ENCODE results near the gene CCDC127.

CCDC127 gene

DNA sequence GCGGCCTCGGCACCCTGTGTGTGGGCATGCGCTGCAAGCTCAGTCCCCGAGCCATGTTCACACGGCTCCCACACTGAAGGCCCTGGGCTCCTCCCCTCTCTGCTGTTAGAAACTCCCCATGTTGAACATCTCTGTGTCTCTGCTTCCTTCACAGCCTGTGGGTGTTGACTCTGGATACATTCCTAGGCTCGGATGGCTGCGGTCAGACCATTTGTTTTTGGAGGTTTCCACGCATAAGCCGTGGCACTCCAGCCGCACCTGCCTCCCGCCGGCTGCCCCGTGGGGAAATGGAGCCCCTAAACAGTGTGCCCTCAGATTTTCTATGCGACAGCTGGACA is 57.8 kb downstream of the CCDC127 start:
- no peak for ATAC-seq

DNA sequence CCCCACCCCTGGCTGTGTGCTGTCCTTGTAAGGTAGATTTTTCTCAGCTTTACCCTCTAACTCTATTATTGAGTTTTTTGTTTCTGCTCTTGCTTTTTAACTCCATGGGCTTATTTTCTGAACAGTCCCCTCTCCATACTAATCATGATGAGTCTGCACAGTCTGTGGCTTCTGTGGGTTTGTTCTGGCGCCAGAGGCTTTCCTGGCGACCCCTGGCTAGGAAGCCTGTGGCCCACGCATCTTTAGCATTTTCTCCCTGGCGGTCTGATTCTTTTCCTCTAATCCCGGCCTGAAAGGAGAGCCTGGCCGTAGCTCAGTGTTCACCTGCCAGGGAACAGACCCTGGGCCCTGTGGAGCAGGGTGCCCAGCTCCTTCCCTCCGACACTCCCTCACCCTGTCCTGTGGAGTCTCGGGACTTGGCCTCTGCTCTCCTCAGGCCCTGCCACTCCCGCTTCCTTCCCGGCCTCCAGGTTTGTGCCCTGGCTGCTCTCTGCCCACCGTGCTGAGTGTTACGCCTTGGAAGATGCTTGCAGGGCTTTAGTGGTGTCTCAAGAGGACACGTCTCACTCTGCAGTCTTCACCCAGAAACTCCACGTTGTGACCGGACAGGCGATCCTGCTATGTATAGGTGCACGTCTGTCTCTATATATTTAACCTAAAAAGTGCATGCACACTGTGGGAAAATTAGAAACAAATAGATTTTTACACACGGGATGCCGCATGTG is 58.3 kb downstream of the CCDC127 start:
- ATAC-seq, result no peak
- TF ChIP-seq, protein P1, sequence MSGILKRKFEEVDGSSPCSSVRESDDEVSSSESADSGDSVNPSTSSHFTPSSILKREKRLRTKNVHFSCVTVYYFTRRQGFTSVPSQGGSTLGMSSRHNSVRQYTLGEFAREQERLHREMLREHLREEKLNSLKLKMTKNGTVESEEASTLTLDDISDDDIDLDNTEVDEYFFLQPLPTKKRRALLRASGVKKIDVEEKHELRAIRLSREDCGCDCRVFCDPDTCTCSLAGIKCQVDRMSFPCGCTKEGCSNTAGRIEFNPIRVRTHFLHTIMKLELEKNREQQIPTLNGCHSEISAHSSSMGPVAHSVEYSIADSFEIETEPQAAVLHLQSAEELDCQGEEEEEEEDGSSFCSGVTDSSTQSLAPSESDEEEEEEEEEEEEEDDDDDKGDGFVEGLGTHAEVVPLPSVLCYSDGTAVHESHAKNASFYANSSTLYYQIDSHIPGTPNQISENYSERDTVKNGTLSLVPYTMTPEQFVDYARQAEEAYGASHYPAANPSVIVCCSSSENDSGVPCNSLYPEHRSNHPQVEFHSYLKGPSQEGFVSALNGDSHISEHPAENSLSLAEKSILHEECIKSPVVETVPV (CRISPR knock-in tag; IDR thresholded peaks at IDR 0.05), result no peak
- TF ChIP-seq OSR1 (CRISPR knock-in tag; IDR thresholded peaks at IDR 0.05) (no peak), CSDC2 (CRISPR knock-in tag; IDR thresholded peaks at IDR 0.05) (no peak), ZFP30 (CRISPR knock-in tag; IDR thresholded peaks at IDR 0.05) (no peak), GLIS3 (CRISPR knock-in tag; IDR thresholded peaks at IDR 0.05) (no peak)

More for the DNA sequence above, 57.8 kb downstream of the CCDC127 start:
- TF ChIP-seq ARNTL (CRISPR knock-in tag; IDR thresholded peaks at IDR 0.05; ENCODE audit: borderline replicate concordance, low read depth) (no peak), CSDC2 (CRISPR knock-in tag; IDR thresholded peaks at IDR 0.05) (no peak)
- TF ChIP-seq, protein P1 (CRISPR knock-in tag; IDR thresholded peaks at IDR 0.05), result no peak

DNA sequence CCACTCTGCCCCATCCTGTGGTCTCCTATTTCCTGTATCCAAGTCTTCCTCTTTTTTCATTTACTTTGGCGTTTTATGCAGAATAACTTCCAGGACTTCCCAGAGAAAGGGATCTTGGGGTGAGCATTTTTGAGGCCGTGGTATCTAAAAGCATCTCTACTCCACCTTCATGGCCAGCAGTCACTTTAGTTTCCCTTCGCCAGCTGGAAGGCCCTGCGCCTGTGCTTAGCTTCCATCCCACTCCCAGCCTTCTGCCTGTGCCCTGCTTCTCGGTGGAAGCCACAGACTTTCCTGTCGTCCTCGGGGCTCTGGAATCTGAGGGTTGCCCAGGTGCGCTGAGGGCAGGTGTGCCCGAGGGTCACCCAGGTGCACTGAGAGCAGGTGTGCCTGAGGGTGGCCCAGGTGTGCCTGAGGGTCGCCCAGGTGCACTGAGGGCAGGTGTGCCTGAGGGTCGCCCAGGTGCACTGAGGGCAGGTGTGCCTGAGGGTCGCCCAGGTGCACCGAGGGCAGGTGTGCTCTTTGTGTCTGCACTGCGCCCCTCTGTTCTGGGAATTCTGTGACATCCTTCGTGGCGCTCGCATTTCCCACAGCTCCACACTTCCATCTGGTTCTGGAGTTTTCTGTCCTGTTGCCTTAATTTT is 59.0 kb downstream of the CCDC127 start:
- no peak for ATAC-seq
- no peak for TF ChIP-seq ZNF70 (CRISPR knock-in tag; IDR thresholded peaks at IDR 0.05)
- TF ChIP-seq, protein P2, sequence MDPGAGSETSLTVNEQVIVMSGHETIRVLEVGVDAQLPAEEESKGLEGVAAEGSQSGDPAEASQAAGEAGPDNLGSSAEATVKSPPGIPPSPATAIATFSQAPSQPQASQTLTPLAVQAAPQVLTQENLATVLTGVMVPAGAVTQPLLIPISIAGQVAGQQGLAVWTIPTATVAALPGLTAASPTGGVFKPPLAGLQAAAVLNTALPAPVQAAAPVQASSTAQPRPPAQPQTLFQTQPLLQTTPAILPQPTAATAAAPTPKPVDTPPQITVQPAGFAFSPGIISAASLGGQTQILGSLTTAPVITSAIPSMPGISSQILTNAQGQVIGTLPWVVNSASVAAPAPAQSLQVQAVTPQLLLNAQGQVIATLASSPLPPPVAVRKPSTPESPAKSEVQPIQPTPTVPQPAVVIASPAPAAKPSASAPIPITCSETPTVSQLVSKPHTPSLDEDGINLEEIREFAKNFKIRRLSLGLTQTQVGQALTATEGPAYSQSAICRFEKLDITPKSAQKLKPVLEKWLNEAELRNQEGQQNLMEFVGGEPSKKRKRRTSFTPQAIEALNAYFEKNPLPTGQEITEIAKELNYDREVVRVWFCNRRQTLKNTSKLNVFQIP (CRISPR knock-in tag; IDR thresholded peaks at IDR 0.05; ENCODE audit: borderline replicate concordance, low read depth), result no peak
- TF ChIP-seq, protein P3, sequence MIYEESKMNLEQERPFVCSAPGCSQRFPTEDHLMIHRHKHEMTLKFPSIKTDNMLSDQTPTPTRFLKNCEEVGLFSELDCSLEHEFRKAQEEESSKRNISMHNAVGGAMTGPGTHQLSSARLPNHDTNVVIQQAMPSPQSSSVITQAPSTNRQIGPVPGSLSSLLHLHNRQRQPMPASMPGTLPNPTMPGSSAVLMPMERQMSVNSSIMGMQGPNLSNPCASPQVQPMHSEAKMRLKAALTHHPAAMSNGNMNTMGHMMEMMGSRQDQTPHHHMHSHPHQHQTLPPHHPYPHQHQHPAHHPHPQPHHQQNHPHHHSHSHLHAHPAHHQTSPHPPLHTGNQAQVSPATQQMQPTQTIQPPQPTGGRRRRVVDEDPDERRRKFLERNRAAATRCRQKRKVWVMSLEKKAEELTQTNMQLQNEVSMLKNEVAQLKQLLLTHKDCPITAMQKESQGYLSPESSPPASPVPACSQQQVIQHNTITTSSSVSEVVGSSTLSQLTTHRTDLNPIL (CRISPR knock-in tag; IDR thresholded peaks at IDR 0.05; ENCODE audit: low read depth), result no peak
- TF ChIP-seq PPARA (CRISPR knock-in tag; IDR thresholded peaks at IDR 0.05; ENCODE audit: borderline replicate concordance), result no peak

DNA sequence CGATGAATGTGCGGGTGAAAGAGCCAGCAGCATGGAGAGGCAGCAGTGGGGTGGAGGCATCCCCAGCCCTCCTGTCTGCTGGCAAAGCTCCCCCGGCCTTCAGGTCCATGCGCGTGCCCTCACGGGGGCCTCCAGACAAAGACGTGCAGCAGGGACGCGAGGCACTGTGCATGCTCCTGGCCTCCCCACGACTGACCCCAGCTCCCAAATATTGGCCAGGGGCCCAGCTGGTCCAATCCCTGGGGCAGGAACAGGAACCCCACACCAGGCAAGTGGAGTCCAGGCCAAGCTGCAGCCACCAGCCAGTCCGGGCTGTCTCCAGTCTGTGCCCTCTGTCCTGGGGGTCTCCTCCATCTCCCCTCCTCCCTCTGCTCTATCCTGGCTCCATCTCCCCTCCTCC is 60.2 kb downstream of the CCDC127 start:
- no peak for TF ChIP-seq RARB (CRISPR knock-in tag; IDR thresholded peaks at IDR 0.05)
- no peak for TF ChIP-seq ZC3H10 (CRISPR knock-in tag; IDR thresholded peaks at IDR 0.05)
- TF ChIP-seq, protein P1 (CRISPR knock-in tag; IDR thresholded peaks at IDR 0.05), result no peak
- TF ChIP-seq ZFP3 (CRISPR knock-in tag; IDR thresholded peaks at IDR 0.05), result no peak
- ATAC-seq, result no peak

DNA sequence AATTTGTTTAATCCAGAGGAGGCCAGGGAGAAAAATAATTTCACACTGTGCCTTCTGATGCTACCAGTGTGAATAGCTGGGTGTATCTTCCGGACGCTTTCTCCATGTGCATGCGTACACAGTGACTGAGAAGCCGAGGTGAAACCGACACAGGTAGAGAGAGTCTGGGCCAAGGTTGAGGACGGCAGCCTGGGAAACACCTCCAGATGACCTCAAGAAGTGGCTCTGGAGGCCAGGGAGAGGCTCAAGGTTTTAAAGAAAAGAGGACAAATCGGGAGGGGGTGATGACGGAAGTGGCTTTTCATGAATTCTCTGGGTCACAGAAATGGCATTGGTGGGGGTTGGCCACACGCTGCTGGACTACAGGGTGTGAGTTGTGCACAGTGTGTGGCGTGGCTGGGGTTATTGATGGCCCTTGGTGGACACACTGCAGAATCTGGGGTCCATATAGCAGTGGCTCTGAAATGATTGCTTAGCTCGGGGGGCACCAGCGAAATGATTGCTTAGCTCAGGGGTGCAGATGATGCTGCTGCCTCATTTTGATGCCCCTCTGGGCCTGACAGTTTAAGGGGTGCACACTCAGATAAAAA is 60.7 kb downstream of the CCDC127 start:
- no peak for TF ChIP-seq BACH2 (CRISPR knock-in tag; IDR thresholded peaks at IDR 0.05; ENCODE audit: borderline replicate concordance)
- TF ChIP-seq, protein P4, sequence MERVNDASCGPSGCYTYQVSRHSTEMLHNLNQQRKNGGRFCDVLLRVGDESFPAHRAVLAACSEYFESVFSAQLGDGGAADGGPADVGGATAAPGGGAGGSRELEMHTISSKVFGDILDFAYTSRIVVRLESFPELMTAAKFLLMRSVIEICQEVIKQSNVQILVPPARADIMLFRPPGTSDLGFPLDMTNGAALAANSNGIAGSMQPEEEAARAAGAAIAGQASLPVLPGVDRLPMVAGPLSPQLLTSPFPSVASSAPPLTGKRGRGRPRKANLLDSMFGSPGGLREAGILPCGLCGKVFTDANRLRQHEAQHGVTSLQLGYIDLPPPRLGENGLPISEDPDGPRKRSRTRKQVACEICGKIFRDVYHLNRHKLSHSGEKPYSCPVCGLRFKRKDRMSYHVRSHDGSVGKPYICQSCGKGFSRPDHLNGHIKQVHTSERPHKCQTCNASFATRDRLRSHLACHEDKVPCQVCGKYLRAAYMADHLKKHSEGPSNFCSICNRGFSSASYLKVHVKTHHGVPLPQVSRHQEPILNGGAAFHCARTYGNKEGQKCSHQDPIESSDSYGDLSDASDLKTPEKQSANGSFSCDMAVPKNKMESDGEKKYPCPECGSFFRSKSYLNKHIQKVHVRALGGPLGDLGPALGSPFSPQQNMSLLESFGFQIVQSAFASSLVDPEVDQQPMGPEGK (CRISPR knock-in tag; IDR thresholded peaks at IDR 0.05; ENCODE audit: borderline replicate concordance), result no peak
- TF ChIP-seq TOX (CRISPR knock-in tag; IDR thresholded peaks at IDR 0.05; ENCODE audit: borderline replicate concordance), result no peak
- TF ChIP-seq ZFP3 (CRISPR knock-in tag; IDR thresholded peaks at IDR 0.05), result no peak
- ATAC-seq, result no peak
